22Rv1 (cell line): ENCODE data around the gene DDN.

Source experiments
- H3K27ac ChIP-seq: fragments of 450-650 bp; 2 replicates; pipeline ENCODE4 v1.5.1; 2017
- CTCF ChIP-seq: fragments of 450-650 bp; IDR thresholded peaks from 2 replicates; pipeline ENCODE4 v1.5.1; 2017; ENCODE audit warnings: mild to moderate bottlenecking
- ZFX ChIP-seq: fragments of 450-650 bp; IDR thresholded peaks from 2 replicates; pipeline ENCODE4 v1.6.1; 2017; ENCODE audit warnings: antibody characterized with exemption, borderline replicate concordance

Gene DDN

GRCh38 chr12:48996794-48997718, 2.1 kb downstream of the DDN start:
- peak overlapping the region; percentile 41; the same call in 1 of the 2 replicates for H3K27ac ChIP-seq

GRCh38 chr12:48995086-48995879, 3.9 kb downstream of the DDN start:
- H3K27ac ChIP-seq: no peak overlapping the region
- peak; percentile 97 for TF ChIP-seq CTCF
- no peak for TF ChIP-seq ZFX

More at GRCh38 chr12:48996794-48997718, 2.1 kb downstream of the DDN start:
- TF ChIP-seq CTCF: peak; percentile 94
- no peak for TF ChIP-seq ZFX

GRCh38 chr12:48994224-48995085, 4.7 kb downstream of the DDN start:
- no peak overlapping the region for H3K27ac ChIP-seq
- no peak for TF ChIP-seq CTCF
- TF ChIP-seq ZFX: no peak

- TF ChIP-seq CTCF (no peak), ZFX (no peak)
- H3K27ac ChIP-seq: no peak overlapping the region
Measured at GRCh38 chr12:48993787-48994186, 5.4 kb downstream of the DDN start.

- no peak overlapping the region for H3K27ac ChIP-seq
- TF ChIP-seq CTCF: no peak
- TF ChIP-seq ZFX: no peak
Measured at GRCh38 chr12:48991247-48992050, 7.7 kb downstream of the DDN start.

- H3K27ac ChIP-seq: no peak overlapping the region
- TF ChIP-seq ZFX: no peak
Measured at GRCh38 chr12:48990552-48990951, 8.6 kb downstream of the DDN start.
